ENCODE data around the gene RAX2.
"Not testable (repeated sequence)": the region's sequence is repeated elsewhere in the genome, so short reads cannot be mapped to it uniquely, and the experiment has no call there.

RAX2 gene

DNA sequence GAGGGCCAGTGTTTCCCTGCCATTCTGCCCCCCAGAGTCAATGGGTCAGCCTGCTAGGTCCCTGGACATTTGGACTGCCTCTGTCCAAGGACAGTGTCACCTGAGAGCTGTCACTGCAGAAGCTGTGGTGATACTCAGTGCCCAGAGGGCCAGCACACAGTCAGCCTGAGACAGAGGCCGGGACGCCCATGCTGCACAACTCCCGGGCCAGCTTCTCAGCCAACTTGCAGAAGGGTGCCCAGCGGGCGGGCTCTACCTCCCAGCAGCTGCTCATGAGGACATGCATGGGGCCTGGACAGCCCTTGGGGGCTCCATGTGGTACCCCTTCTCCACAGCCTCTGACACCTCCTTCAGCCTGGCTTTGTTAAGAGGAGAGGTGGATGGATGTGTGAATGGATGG lies 3.8 kb upstream of the RAX2 start:
- DNase-seq, result no peak

DNA sequence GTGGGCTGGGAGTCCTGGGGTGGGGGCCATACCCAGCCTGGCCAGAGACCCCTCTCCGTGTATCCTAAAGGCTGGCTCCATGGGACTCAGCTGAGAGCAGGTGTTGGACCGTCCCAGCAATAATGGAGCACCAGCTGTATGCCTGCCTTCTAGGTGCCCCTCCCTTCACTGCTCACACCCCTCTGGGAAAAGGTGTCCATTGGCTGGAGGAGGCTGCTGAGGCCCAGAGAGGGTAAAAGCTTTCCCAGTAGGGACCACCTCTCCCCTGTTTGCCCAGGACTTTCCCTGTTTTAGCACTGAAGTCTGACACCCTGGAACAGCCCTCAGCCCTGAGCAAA lies 3.3 kb upstream of the RAX2 start:
- DNase-seq, result no peak

DNA sequence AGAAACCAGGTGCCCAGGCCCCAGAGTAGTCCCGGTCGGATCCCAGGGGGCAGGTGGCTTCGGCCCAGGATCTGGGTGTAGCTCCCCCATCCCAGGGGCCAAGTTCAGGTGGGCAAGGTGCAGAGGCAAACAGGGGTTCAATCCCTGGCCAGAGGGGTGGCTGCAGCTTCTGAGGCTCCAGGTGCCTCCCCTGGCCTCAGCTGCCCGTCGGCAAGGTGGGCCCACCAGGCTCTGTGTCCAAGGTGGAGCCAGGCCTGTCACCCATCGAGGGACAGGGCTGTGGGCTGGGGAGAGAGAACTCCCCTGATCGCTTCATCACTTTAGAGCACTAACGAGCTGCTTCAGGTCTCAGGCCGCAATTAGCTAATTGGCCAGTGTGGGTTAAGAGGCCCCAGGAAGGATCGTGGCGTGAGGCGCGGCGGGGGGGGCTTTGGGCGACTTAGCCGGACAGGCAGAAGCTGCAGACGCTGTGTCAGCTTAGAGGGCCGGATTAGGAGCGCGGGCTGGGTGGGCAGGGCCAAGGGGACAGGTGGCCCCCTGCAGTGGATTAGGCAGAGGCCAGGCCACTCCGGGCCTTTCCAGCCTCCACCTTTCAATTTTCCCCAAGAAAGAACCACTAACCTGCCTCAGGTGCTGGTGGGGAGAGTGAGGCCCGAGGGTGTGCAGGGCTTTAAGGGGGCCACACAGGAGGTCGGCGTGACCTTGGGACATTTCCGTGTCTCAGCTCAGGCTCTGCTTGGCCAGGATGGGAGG lies 2.8 kb upstream of the RAX2 start:
- DNase-seq, result no peak

DNA sequence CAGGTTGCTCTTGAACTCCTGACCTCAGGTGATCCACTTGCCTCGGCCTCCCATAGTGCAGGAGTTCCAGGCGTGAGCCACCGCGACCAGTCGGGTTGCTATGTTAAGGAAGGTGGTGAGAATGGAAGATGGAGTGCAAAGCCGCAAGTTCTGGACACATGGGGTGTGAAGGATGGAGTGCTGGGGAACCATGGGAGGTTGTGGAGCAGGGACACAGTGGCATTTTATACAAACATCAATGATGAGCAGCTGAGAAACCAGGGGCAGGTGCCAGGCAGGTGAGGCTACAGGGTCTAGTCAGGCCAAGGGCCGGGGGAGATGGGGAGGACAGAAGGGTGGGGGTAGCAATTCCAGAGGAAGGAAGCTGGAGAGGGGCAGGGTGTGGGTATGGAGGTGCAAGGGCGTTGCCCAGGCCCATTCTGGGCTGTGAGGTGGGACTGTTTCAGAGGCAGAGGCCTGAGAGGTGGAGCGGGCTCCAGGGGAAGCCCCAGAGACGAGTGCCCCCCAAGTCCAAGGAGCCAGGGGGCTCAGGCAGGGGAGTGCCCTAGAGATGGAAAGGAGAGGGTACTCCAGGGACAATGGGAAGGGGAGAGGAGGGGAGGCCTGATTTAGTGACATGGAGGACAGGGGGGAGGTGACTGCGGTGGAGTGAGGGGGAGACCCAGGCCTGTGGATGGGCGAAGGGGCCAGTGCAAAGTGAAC lies 1.9 kb upstream of the RAX2 start:
- DNase-seq, result no peak

GRCh38 chr19:3771000-3771905 lies 775 bp downstream of the RAX2 start:
- no peak for DNase-seq

GRCh38 chr19:3770136-3770999 lies 1.7 kb downstream of the RAX2 start:
- no peak for DNase-seq

- DNase-seq, result no peak
These were observed 2.5 kb downstream of the RAX2 start for GRCh38 chr19:3769494-3769893.

DNA sequence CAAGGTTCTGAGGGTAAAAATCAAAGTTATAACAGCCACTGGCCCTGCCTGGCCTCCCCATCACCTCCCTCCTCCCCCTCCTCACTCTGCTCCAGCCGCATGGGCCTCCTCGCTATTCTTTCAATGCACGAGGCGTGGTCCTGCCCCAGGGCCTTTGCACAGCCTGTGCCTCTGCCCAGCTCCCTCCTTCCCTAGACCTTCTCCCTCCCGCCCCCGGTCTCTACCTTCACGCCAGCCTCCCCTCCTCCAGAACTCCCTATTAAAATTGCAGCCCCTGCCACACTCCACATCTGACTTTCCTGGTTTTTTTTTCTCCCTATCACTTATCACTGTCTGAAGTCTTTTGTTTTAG lies 3.3 kb downstream of the RAX2 start:
- no peak for DNase-seq

DNA sequence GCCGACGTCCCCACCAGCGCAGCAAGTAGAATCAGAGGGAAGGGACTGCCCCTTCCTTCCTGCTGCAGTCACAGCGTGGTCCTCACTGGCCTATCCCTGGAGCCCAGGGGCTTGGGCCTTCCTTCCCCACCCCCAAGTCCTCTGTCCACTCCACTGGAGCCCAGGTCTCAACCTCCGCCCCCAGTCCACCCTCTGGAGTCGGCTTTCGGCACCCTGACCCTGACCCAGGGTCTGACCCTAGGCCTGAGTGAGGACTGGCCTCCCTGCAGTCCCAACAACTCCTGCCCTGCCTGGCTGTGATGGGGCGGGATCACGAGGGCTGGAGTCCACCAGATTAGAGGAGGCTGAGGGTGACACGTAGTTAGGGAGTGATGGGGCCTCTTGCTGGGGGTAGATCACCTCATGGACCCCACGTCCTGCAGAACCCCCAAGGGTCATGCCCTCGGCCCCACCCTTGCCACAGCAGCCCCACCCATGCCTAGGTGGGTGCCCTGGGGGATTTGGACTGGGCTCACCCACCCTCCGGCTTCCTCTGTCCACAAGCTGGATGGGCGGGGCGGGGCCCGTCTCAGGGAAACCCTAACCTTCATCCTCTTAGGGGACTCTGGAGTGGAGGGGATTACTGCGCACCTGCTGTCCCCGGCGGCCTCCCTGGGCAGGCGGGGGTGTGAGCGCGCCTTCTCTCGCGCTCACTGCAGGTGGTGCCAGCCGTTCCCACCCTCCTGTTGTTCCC lies 3.8 kb downstream of the RAX2 start:
- no peak for DNase-seq

GRCh38 chr19:3767050-3767449 lies 5.0 kb downstream of the RAX2 start:
- no peak for DNase-seq

- peak; percentile 5 for DNase-seq
These were observed 5.5 kb downstream of the RAX2 start for GRCh38 chr19:3766520-3766919.

DNA sequence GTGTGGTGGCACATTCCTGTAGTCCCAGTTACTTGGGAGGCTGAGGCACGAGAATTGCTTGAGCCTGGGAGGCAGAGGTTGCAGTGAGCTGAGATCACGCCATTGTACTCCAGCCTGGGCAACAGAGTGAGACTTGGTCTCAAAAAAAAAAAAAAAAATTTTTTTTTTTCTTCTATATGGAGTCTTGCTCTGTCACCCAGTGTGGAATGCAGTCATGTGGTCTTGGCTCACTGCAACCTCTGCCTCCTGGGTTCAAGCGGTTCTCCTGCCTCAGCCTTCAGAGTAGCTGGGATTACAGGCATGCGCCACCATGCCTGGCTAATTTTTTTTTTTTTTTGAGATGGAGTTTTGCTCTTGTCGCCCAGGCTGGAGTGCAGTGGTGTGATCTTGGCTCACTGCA lies 6.3 kb downstream of the RAX2 start:
- DNase-seq, result not testable (repeated sequence)

DNA sequence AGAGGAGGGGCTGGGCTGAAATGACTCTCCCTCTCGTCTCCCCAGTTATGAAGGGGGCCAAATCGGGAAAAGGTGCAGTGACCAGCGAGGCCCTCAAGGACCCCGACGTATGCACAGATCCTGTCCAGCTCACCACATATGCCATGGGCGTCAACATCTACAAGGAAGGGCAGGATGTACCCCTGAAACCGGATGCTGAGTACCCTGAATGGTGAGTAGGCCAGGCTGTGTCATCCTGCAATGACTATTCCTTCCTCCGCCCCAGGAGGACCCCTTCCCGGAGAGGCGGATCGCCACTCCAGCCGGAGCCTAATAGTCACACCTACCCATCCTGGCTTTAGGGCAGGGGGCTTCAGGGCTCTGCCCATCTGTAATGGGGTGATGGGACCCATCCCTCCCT lies 6.9 kb downstream of the RAX2 start:
- DNase-seq, result no peak

- peak; percentile 99 for DNase-seq
These were observed 9.2 kb downstream of the RAX2 start, which contains the start of gene MRPL54 for GRCh38 chr19:3762501-3763459. Gene MRPL54, plus strand, starts transcription at chr19:3762682. Its CDS starts 19 bp downstream, at chr19:3762701.

DNA sequence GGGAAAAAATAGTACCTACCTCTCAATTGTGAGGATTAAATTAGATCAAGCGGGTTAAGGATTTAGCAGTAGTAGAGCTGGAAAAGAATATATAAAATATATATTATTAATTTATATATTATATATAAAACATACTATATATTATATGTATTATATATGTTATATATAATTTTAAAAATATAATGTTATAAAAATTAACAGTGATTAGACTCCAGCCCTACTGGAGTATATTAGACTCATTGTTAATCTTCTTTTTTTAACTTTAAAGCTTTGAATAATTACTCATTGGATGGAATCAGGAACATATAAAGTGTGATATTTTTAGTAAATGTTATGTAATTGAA lies 9.9 kb downstream of the RAX2 start:
- DNase-seq, result no peak

DNA sequence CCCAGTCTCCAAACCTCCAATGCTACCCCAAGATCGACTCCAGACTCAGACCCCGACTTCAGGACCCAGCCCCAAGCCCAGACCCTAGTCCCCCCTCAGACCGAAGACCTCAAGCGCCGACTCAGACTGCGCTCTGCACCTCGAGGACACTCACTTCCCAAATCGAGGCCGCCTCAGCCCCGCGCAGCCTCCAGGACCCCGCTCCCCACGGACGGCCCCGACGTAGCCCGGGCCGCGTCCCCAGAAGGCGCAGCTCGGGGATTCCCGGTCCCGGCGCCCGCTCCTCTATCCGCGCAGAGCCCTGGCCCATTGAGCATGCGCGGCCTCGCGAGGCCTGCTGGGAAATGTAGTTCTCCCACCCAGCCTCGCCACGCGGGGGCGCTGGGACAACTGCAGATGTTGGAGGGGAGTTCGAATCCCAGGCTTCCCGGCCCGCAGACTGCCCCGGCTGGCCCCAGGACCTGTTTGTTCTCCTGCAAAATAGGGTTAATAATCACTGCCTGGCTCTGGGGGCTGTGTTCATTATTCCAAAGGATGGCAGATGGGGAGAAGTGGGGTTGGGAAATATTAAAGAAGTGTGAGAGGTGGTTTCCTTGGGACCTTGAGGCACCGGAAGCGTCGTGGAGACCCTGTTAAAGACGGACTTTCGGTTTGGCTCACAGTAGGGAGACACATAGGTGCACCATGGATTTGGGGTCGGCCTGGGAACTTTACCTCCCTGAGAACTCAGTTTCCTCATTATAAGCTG lies 10.5 kb downstream of the RAX2 start, which contains the start of gene APBA3:
Gene APBA3 (minus strand): TSS at position 311 of the 748 bp plus-strand sequence. CDS start 1,428 bp downstream, outside the sequence.
- peak; percentile 96 for DNase-seq

- DNase-seq, result peak; percentile 10
These were observed 11.1 kb downstream of the RAX2 start for GRCh38 chr19:3760871-3761361.

DNA sequence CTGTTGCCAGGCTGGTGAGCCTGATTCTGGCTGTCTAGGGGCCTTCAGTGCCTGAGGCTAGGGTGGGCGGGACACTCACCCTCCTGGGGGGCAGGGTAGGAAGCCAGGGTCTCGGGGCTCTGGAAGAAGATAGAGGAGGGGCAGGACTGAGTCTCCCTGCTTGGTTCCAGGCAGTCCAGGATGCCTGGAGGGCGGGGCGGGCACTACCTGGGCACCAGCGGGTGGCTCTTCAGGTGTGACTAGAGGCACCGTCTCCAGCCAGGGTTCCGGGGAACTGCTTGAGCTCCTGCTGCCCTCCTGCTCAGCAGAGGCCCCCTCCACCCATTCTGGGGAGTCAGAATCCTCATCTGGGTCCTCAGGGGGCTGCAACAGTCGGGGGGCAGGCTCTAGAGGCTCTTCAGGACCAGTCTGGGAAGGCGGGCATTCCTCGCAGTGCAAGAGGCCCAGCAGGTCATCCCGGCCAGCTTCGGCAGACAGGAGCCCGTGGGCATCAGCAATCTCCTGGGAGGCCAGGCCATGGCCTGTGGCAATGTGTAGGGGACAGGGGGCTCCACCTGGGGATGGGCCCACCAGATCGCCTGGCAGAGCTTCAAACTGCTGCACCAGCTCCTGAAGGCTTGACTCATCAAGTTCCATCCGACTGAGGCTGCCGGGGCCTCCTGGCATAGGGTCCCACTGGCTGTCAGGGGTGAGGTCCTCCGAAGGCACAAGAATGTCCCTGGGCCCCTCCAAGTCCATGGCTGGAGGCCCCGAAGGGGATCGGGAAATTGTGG lies 12.4 kb downstream of the RAX2 start:
- DNase-seq, result no peak

- DNase-seq, result not testable (repeated sequence)
These were observed 13.7 kb downstream of the RAX2 start for GRCh38 chr19:3758297-3758696.

Data from activated naive CD4-positive, alpha-beta T cell treated with Interleukin-2 at 50 U/mL for 16 hours (primary cell).